ENCODE data around the gene ABHD8.

ABHD8 gene

DNA sequence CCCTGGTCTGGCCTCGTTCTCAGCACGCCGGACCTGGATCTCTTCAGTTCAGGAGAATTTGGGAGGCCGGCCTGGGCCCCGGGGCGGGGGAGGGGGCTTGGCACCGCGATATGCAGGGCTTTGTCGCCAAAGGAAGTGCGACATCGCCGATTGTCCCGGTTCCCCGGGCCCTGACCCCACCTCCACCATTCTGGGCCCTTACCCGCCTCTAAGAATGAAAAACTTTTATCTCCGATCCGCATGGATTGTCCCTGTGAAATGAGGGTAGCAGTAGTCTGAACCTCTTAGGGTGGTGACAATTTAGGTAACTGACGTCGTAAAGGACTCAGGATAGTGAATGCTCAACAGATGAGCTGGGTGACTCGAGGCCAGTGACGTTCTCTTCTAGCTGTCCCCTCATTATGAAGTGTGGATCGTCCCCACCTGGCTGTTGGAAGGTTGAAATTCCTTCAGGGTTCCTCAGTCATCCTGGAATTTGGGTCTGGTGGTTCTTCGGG is 6.8 kb upstream of the ABHD8 start:
- no peak for DNase-seq
- H3K36me3 ChIP-seq (replicated peaks) = peaks cover 19% of the 10 kb centered on the region
- no peaks in the 10 kb centered on the region for H3K27me3 ChIP-seq (replicated peaks)
- H3K4me3 ChIP-seq (ENCODE audit: low read depth, low read length) = peak overlapping the region; percentile 97
- in situ Hi-C loops (cut with HindIII; ENCODE audit: low pct_ligation_motif_present, low sequenced_read_pairs) = no loop called here
- H3K27ac ChIP-seq = peak overlapping the region; percentile 69
- TF ChIP-seq CTCF (IDR thresholded peaks at IDR 0.05; ENCODE audit: low read depth, low read length, missing control alignments) = no peak

DNA sequence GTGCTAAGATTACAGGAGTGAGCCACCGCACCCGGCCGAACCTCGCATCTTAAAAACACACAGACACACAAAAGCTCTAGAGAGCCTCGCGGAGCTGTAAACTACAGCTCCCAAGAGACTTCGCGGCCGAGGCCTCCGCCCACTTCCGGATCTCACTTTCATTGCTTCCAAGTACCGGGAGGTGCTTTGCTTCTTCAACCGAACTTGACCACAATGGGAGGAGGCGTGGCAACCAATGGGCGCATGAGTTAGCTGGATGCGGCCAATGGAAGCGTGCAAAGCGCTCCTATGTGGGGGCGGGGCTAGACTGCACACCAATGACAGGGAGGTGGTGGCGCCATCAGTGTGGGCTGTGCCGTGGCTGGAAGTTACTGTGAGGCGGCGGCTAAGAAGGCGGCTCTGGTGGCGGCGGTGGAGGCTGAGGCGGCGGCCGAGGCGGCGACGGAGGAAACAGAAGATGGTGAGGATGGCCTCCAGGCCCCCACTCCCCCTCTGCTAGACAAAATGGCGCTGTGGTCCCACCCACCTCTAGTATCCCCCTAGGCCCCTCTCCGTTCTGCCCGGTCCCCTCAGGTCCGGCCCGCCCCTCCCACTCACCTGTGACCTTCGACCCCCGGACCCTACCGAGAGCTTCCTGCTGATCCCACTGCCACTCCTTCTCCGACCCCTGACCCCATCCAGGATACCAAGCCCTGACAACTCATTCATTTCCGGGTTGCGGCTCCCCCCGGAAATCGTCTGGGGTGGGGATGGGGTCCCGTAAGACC is 6.2 kb upstream of the ABHD8 start, which contains the start of gene DDA1:
Gene DDA1 (plus strand): TSS at position 366 of the 767 bp plus-strand sequence. CDS start 92 bp downstream, at position 458.
- Histone ChIP-seq H3K27ac (peak within 1 kb of the TSS; percentile 69), H3K27me3 (replicated peaks) (no peaks in the 10 kb centered on the region), H3K4me3 (ENCODE audit: low read depth, low read length) (peak within 1 kb of the TSS; percentile 97), H3K36me3 (replicated peaks) (peaks cover 13% of the 10 kb centered on the region)
- in situ Hi-C loops (cut with HindIII; ENCODE audit: low pct_ligation_motif_present, low sequenced_read_pairs) = no loop called here
- peak; percentile 100 for DNase-seq
- no peak for TF ChIP-seq CTCF (IDR thresholded peaks at IDR 0.05; ENCODE audit: low read depth, low read length, missing control alignments)

DNA sequence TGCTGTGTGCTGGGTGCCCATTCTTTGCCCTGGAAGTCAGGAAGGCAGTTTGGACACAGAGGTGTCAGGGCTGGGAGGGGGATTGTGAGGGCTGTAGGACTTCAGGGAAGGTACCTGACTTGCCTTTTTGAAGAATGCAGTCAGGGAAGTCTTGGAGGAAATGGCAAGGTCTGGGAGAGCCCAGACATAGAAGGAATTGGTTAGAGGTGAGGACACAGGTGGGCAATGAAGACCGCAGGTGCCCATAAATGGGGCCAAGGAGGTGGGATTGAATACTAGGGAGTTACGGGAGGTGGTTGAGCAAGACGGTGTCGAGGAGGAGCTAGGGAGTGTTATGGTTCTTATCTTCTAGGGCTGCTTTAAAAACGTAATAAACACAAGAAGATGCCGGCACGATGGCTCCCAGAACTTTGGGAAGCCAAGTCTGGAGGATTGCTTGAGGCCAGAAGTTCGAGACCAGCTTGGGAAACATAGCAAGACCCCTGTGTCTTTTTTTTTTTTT is 4.7 kb upstream of the ABHD8 start:
- in situ Hi-C loops (cut with HindIII; ENCODE audit: low pct_ligation_motif_present, low sequenced_read_pairs) = no loop called here

GRCh38 chr19:17306285-17306714 is 3.1 kb upstream of the ABHD8 start:
- no peak for DNase-seq
- in situ Hi-C loops (cut with HindIII; ENCODE audit: low pct_ligation_motif_present, low sequenced_read_pairs) = no loop called here
- Histone ChIP-seq H3K27ac (peak overlapping the region; percentile 40), H3K4me3 (ENCODE audit: low read depth, low read length) (peak overlapping the region; percentile 84), H3K36me3 (replicated peaks) (no peaks in the 10 kb centered on the region), H3K27me3 (replicated peaks) (no peaks in the 10 kb centered on the region)
- TF ChIP-seq CTCF (IDR thresholded peaks at IDR 0.05; ENCODE audit: low read depth, low read length, missing control alignments) = no peak

More for the DNA sequence above, 4.7 kb upstream of the ABHD8 start:
- no peak for TF ChIP-seq CTCF (IDR thresholded peaks at IDR 0.05; ENCODE audit: low read depth, low read length, missing control alignments)
- no peaks in the 10 kb centered on the region for H3K27me3 ChIP-seq (replicated peaks)
- no peak overlapping the region for H3K27ac ChIP-seq
- DNase-seq = no peak
- no peak overlapping the region for H3K4me3 ChIP-seq (ENCODE audit: low read depth, low read length)
- H3K36me3 ChIP-seq (replicated peaks) = peaks cover 5% of the 10 kb centered on the region

DNA sequence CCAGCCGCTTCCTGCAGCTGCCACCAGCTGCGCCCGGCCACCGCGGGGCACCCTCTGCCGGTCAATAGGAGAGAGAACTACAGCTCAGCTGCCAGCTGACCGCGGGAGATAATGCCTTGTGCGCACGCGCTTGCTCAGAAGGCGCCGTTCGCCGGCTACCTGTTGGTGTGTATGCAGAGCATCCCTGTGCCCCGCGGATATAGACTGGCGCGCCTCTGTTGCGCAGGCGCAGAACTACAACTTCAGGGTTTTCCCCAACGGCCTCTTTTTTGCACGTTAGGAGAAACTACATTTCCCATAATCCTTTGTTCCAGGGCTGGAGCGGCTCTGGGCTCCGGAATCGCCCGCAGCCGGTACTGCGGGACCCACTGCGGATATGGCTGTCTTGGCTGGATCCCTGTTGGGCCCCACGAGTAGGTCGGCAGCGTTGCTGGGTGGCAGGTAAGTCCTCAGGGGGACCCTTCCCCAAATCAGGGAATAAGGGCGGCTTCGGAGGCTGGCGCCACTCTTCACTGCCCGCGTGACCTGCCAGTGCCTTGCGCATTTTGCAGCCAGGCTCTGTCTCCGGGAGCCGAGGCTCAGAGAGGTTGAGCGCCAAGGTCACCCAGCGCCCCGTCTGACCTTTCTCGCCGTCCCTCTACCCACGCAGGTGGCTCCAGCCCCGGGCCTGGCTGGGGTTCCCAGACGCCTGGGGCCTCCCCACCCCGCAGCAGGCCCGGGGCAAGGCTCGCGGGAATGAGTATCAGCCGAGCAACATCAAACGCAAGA is 2.5 kb upstream of the ABHD8 start, which contains the start of gene MRPL34:
Gene MRPL34 (plus strand): TSS at position 356 of the 768 bp plus-strand sequence. CDS start 21 bp downstream, at position 377.
- H3K27me3 ChIP-seq (replicated peaks) = no peaks in the 10 kb centered on the region
- peak; percentile 95 for DNase-seq
- TF ChIP-seq CTCF (IDR thresholded peaks at IDR 0.05; ENCODE audit: low read depth, low read length, missing control alignments) = peak; percentile 84
- H3K27ac ChIP-seq = peak within 1 kb of the TSS; percentile 40
- in situ Hi-C loops (cut with HindIII; ENCODE audit: low pct_ligation_motif_present, low sequenced_read_pairs) = no loop called here
- peak within 1 kb of the TSS; percentile 84 for H3K4me3 ChIP-seq (ENCODE audit: low read depth, low read length)
- H3K36me3 ChIP-seq (replicated peaks) = no peaks in the 10 kb centered on the region
